Measurements from ENCODE around the gene XKR7.

The XKR7 gene

DNA sequence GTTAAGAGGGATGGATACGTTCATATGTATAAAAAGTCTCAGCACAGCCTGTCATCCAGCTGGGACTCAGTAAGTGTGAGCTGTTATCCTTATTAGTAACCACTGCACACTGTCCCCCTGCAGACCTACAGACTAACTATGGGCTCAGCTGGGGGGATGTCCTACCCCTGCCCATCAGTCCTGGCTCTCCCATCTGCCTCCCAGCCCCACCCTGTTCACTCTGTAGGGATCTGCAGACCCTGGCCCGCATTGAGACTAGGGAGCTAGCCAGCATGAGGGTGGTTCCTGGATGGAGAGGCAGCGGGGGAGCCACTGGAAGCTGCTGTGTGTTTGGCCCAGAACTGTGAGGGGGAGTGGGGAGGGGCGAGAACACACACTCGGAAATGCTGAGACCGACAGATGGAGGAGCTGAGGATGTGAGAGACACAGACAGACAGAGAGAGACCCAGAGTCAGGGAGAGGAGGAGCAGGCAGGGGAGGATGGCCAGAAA lies 17.1 kb downstream of the XKR7 start:
- no peak for DNase-seq

DNA sequence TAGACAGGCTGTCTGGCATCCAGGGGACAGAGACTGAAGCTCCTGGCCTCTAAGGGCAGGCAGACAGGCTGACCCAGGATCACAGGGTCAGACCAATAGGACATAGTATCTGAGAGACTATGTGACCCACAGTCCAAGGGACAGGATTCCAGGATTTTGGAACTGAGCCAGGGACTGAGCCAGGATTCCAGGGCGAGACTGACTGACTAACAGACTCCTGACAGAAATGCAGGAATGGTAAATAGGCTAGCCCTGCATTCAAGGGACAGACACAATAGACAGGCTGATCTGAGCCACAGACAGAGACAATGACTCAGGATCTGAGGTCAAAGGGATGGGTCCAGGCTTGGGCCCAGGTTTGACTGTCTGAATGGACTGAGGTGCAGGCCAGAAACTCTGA lies 19.8 kb downstream of the XKR7 start:
- DNase-seq: no peak

DNA sequence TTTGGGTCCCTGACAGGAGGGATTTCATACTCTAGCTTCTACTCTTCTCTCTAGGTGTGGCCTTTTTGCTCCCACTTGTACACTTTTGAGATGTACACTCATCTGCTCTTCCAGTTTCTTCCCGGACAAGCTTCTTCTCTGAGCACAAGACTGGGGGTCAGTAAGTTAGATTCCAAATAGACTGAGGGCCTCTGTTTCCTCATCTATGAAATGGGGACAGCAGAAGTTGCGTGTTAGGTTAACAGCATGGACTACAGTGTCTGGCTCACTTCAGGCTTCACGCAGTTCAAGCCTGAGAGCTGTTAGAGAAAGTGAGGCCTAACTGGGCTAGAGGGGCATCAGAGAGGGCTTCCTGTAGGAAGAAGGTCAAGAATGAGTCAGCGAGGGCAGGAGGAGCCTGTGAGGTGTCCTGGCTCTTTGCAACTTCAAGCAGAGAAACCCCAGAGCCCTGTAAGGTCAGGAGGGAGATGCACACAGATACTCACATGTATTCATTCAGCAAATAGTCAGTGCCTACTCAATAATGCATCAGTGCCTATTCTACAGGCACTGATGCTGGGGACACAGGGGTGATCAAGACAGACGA lies 20.6 kb downstream of the XKR7 start:
- no peak for DNase-seq

DNA sequence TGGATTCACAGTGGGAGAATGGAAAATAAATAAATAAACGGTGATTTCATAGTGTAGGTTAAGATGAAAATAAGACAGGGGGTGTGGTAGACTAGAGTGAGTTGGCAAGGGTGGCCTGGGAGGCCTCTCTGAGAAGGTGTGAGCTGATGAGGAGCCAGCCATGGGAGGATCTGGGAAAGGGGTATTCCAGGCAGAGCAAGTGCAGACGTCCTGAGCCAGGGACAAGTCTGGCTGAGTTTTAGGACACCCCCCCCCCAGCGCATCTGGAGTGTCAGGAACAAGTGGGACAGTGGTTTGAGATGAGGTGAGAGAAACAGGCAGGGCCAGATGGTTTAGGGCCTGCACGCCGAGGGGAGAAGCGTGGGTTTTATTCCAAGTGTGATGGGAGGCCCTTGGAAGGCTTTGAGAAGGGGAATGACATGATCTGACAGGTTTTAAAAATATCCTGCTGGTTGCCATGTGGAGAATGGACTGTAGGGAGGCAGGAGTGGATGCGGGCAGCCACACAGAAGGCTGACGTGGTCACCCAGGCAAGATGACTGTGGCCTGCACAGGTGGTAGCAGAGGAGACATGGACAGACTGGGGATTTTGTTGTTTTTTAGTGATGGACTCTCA lies 21.2 kb downstream of the XKR7 start:
- no peak for DNase-seq

DNA sequence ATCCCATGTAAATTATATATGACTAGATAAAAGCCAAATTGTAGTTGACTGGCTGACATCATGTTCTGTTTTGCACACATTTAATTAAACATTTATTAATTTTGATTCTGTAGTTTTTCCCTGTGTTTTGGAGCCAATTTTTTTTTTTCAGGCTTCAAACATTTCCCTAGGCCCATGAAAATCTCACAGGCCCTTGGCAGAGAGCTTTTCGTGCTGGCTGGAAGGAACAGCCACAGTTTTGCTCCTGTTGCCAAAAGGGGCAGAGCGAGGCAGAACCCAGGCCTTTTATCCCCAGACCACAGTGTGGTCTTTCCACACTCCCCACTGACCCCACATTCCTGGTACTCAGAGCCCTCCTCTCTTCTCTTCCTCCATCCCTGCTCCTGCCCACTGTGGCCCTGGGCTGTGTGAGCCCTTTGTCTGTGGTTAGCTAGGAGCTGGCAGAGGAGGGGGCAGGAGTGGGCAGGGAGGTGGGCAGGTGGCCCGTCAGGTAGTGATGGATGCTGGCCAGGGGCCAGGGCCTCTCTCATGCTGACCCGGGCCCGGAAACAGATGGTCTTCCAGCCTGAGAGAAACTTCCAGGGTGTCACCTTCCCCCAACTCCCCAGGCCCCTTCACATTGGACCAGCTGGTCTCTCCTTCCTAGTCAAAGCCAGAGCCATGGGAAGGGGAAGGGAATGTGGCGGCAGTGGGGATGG lies 22.8 kb downstream of the XKR7 start:
- DNase-seq: no peak

DNA sequence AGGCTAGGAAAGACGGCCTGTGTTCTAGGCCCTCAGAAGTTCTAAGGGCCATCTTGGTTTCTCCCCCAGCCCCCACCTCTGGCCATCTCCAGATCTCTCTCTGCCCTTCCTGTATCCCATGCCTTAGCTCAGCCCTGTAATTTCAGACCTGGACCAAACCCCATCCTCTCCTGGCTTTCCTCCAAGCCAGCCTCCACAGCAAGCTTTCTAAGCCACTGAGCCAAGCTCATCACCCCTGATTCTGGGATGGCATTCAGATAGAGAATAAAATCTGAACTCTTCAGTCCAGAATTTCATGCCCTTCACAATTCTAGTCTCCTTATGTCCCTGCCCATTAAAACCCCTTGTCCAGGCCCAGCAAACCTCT lies 23.4 kb downstream of the XKR7 start:
- DNase-seq: no peak

DNA sequence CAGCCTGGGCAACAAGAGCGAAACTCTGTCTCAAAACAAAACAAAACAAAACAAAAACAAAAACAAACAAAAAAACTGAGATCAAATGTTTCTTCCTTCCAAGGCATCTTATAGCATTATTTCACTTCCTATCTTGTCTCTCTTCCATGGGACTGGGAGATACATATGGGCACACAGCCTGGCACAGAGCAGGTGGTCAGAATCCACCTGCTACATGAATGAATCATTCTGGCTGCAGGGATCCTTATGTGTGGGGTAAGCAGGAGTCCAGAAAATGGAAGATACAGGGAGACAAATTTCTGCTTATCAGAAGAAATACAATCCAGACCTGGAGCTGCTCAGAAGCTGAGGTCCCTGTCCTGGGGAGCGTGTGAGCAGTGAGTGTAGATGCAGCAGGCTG lies 24.1 kb downstream of the XKR7 start:
- DNase-seq: no peak

DNA sequence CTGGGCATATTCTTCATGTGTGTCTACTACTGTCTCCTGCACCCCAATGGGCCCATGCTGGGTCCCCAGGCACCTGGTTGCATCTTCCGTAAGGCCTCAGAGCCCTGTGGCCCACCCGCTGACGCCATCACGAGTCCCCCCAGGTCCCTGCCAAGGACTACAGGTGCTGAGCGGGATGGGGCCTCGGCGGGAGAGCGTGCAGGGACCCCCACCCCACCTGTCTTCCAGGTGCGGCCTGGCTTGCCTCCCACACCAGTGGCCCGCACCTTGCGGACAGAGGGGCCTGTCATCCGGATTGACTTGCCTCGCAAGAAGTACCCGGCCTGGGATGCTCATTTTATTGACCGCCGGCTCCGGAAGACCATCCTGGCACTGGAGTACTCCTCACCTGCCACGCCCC lies 29.0 kb downstream of the XKR7 start:
- DNase-seq: no peak

DNA sequence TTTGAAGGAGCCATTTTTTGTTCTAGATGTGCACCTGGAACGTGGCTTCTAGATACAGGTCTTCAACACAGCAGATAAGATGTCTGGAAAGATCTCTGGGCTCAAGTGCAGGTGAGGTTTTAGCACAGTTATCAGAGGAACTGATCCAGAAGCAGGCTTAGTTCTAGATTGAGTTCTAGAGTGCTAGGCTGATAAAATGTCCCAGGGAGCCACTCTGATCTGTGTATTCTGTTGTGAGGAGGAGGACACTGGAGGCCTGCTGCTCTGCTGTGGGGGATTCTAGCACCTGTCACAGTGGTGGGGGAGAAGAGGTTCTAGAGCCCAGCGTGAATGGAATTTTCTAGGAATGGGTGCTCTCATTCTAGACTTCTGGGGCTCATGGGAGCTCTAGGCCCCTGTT lies 30.3 kb downstream of the XKR7 start:
- no peak for DNase-seq

DNA sequence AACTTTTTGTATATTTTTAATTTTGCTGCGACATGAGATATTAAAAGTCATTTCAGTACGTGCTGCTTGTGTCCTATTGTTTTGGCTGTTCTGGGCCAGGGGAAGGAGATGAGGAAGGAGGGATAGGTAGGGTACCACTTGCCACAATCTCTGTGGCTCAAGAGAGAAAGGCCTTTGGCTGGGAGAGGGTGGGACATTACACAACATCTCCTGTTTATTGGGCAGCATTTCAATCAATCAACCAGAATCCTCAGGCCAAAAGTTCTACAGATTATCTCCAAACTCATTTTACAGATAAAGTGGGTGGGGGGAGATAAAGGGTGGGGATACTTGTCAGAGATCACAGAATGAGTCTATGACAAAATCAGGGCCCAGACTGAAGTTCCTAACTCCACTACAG lies 35.4 kb downstream of the XKR7 start:
- DNase-seq: no peak

DNA sequence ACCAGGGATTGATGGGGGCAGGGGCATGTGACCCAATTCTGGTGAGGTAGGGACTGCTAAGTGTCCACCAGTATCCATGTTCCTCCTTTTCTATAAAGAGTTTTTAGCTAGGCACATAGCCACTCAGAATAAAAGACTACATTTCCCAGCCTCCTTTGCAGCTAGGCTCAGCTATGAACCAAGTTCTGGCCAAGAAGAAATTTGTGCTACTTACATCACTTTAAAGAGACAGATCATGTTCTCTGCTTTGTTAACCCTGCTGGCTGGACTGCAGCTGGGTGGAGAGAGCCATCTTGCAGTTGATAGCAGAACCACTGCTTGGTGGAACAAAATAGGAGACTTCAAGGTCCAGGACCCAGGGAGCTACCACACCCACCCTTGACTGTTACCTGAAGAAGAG lies 37.0 kb downstream of the XKR7 start:
- no peak for DNase-seq

DNA sequence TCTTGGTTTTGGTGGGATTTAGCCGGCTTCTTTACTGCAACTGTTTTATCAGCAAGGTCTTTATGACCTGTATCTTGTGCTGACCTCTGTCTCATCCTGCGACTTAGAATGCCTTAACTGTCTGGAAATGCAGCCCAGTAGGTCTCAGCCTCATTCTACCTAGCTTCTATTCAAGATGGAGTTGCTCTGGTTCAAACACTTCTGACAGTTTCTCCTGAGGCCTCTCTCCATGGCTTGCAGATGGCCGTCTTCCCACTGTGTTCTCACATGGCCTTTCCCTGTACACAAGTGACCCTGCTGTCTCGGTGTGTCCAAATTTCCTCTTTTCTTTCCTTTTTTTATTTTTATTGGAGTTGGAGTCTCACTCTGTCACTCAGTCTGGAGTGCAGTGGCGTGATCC lies 38.1 kb downstream of the XKR7 start:
- no peak for DNase-seq

DNA sequence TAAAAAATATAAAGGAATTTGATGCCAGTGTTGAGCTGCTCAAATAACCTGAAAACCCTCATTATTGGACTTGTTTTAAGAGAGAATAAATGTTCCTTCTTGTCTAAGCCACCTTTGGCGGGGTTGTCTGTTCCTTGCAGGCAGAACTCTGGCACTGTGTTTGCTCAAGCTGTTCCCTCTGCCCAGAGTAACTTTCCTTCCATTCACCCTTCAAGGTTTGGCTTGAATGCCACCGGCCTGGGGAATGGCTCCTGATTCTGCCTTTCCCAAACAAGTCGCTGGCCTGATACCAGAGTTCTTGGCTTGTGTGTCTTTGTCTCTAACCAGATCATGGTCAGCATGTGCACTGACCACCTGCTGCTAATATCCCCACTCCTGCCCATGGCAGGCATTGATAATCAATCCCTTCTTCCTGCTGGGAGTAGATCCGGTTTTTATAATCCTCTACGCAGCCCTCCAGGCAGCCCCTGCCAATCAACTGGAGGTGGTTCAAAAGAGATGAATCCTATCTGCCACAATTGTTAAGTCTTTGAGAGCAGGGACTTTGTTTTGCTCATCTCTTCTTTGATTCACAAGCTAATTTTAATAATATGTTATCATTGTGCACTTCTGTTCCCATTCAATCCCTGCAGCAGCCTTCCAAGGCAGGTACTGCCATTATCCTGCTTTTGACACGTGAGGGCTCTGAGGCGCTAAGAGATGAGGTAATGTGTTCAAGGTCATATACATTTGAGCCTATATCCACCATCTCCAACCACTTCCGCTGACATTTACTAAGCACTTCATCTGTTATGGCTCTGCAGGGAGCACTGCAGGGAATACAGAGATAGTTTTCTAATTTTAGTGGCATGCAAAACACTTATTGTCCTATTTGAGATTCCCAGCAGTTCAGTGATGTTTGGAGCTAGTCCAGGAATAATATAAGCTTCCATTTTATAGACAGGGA lies 39.2 kb downstream of the XKR7 start:
- DNase-seq: no peak

DNA sequence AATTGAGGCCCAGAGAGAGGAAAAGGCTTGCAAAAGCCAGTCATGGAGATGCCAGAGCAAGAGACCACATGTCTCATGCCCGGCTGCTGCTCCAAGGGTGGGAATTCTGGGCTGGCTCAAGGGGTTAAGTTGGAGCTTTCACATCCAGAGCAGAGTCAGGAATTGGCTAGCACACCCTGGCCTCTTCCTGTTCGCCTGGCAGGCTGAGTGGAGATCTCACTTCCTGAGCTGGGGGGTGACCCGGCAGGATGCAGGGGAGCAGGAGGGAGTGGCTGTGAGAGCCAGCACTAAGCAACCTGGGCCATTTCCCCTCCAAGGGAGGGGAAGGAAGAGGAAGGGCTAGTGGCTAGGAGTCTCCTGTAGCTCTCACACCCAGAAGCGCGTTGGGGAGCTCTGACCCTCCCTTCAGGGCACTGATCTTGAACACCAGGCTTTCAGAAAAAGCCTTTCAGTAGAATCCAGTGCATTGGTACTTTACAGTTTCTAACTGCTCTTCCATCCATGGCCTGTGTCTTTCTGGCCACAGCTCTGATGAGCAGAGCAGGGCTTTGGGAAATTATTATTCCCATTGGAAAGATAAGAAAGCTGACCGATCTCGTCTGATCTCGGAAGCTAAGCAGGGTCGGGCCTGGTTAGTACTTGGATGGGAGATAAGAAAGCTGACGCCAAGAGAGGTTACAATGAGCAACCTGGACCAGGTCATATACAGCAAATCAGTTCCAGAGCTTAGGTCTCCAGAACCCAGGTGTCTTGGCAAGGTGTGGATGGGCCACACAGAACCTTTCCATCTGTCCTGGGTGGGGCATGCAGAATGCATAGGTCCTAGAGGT lies 40.1 kb downstream of the XKR7 start:
- no peak for DNase-seq

DNA sequence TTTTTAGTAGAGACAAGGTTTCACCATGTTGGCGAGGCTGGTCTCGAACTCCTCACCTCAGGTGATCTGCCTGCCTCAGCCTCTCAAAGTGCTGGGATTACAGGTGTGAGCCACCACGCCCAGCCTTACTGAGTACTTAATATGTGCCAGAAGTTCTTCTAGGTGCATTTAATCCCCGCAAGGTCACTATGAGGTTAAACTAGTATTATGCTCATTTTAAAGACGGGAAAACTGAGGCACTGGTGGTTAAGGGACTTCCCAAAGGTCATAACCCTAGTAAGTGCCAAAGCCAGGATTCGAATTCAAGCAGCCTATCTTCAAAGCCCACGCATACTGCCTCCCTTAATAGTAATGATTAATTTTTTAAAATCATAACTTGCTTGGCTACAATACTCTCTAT lies 41.6 kb downstream of the XKR7 start:
- no peak for DNase-seq

DNA sequence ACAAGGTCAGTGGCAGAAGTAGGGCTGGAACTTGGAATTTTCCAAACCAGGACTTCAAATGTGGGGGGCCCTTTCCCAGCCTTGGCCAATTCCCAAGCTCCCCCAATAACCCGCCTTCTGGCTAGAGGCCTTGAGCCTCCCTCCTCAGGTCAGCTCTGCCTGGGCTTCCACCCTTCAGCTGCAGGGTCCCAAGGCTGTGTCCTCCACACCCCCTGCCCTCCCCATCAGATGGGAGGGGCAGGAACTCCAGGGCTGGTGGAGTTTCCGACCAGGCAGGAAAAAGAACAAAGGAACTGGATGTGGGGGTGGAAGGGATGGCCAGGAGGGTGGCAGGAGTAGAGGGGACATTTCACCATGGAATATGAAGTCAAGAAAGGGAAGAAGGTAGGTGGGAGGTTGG lies 42.1 kb downstream of the XKR7 start, which contains the start of gene CCM2L:
TSS of gene CCM2L (plus strand) at position 338 of the 400 bp plus-strand sequence. CDS start at position 355, 17 bp downstream.
- DNase-seq: no peak

DNA sequence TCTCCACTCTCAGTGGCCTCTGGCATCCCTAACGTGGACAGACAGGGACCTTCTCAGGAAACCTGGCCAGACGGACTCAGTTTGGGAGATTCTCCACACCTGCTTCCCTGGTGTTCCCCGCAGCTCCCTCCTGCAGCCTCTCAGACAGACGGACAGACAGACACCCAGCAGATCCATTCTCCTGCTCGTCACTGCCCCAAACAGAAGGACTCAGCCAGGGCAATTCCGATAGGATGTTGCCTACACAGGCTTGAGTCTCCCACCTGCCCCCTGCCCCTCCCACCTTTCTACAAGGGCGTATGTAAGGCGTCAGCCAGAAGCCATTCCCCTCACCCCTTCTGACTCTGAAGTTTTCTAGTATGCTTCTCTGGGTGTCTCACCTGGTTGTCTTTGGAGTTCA lies 42.7 kb downstream of the XKR7 start:
- DNase-seq: no peak

DNA sequence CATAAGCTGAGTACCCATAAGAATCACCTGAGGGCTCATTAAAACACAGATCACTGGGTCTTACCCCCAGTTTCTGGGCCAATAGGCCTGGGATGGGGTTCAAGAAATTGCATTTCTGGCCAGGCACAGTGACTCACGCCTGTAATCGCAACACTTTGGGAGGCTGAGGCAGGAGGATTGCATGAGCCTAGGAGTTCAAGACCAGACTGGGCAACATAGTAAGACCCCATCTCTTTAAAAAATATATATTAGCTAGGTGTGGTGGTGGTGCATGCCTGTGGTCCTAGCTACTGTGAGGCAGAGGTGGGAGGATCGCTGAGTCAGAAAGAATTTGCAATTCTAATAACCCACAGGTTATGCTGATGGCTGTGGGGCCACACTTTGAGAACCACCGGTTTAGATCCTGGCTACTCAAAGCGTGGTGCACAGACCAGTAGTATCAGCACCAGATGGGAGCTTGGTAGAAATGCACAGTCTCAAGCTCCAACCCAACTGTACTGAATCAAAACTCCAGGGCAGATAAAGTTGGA lies 44.3 kb downstream of the XKR7 start:
- DNase-seq: no peak

DNA sequence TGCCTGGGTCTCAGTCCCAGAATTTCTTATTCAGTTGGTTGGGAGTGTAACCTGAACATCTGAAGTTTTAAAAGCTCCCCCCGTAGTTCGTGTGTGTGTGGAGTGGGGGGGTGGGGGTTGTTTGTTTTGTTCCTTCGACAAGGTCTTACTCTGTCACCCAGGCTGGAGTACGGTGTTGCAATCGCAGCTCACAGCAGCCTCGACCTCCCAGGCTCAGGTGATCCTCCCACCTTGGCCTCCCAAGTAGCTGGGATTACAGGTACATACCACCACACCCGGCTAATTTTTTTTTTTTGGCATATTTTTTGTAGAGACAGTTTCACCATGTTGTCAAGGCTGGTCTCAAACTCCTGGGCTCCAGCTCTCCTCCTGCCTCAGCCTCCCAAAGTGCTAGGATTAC lies 45.4 kb downstream of the XKR7 start:
- no peak for DNase-seq

DNA sequence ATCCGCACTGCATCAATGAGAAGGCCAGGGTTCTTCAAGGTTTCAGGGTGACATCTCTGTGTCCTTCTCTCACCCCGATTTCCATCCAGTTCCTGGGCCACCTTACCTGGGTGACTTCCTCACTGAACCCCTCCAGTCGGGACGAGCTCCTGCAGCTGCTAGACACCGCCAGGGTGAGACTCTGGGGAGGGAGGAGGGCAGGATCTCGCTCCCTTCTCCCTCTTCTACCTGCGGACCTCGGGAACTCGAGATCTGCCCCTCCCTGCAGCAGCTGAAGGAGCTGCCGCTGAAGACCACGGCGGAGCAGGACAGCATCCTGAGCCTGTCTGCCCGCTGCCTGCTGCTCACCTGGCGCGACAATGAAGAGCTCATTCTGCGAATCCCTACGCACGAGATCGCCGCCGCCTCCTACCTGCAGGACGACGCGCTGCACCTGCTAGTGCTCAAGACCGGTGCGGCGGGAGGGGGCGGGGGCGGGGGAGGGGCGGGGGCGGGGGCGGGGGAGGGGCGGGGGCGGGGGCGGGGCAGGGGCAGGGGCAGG lies 49.8 kb downstream of the XKR7 start:
- DNase-seq: no peak

DNA sequence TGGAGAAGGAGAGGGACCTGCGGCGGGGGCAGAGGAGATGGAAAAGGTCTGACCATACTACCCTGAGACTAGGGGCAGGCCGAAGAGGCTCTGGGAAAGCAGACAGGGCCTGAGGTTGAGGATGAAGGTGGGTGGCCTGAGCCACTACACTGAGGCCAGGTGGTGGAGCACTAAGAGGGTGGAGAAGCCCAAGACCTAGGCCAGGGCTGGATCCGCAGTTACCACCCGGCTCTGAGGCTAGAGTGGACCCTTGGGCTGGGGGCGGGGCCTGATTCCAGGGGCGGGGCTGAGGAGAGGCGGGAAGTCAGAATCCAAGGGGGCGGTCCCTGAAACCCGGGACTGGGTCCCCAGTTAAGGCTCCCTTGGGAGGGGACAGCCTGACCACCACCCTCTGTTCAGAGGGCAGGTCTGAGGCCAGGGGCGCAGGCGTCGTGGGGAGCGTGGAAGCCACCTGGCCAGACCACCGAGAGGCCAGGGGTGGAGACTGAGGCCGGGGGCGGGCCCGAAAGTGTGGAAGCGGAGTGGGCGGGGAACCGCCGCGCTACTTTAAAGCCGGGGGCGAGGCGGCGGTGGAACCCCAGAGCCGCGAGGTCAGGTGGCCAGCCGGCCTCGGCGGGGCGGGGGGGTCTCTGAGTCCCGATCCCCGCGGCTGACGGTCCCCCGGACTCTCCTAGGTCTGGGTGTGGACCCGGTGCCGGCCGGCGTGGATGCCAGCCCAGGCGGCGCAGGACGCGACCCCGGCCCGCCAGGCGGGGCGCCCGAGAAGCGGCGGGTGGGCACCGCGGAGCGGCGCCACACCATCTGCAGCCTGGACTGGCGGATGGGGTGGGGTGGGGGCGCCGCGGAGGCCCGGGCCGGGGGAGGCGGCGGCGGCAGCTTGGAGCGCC lies 50.6 kb downstream of the XKR7 start:
- DNase-seq: no peak

All from cortex of kidney (tissue), 1 donor.